Measurements from ENCODE around the gene SHMT1.

SHMT1 gene

GRCh38 chr17:18322522-18322921, 40.8 kb downstream of the SHMT1 start:
- in situ Hi-C loops (cut with MboI; ENCODE audit: low sequenced_read_pairs, unreplicated experiment) = no loop called here
- DNase-seq (ENCODE audit: low spot score) = no peak
- TF ChIP-seq, protein P1, sequence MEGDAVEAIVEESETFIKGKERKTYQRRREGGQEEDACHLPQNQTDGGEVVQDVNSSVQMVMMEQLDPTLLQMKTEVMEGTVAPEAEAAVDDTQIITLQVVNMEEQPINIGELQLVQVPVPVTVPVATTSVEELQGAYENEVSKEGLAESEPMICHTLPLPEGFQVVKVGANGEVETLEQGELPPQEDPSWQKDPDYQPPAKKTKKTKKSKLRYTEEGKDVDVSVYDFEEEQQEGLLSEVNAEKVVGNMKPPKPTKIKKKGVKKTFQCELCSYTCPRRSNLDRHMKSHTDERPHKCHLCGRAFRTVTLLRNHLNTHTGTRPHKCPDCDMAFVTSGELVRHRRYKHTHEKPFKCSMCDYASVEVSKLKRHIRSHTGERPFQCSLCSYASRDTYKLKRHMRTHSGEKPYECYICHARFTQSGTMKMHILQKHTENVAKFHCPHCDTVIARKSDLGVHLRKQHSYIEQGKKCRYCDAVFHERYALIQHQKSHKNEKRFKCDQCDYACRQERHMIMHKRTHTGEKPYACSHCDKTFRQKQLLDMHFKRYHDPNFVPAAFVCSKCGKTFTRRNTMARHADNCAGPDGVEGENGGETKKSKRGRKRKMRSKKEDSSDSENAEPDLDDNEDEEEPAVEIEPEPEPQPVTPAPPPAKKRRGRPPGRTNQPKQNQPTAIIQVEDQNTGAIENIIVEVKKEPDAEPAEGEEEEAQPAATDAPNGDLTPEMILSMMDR (IDR thresholded peaks at IDR 0.05; ENCODE audit: borderline replicate concordance, control extremely low read depth, extremely low read depth, insufficient read depth, missing control alignments) = no peak

GRCh38 chr17:18321309-18321708, 42.0 kb downstream of the SHMT1 start:
- in situ Hi-C loops (cut with MboI; ENCODE audit: low sequenced_read_pairs, unreplicated experiment) = no loop called here
- no peak for DNase-seq (ENCODE audit: low spot score)
- TF ChIP-seq, protein P1 (IDR thresholded peaks at IDR 0.05; ENCODE audit: borderline replicate concordance, control extremely low read depth, extremely low read depth, insufficient read depth, missing control alignments) = no peak

- in situ Hi-C loops (cut with MboI; ENCODE audit: low sequenced_read_pairs, unreplicated experiment) = no loop called here
Observed at GRCh38 chr17:18320301-18320700, 43.0 kb downstream of the SHMT1 start.

DNA sequence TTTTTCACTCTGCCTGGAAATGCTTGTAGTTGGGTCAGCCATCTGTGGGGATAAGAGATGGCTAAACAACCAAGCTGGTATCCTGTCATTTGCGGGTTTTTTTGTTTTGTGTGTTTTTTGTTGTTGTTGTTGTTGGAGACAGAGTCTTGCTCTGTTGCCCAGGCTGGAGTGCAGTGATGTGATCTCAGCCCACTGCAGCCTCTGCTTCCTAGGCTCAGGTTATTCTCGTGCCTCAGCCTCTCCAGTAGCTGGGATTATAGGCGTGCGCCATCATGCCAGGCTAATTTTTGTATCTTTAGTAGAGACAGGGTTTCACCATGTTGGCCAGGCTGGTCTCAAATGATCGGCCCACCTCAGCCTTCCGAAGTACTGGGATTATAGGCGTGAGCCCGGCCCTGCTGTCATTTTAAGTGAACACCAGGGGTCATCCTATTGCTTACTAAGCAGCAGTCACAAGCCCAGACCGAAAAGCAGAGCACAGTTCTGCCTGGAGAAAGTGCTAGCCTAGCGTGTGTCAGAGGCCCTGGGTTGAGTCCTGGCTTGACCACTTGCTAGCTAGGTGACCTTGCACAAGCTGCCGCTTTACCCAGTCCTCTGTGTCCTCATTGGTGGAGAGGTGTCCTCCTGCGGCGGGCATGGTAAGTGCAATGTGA, 43.6 kb downstream of the SHMT1 start:
- TF ChIP-seq, protein P1 (IDR thresholded peaks at IDR 0.05; ENCODE audit: borderline replicate concordance, control extremely low read depth, extremely low read depth, insufficient read depth, missing control alignments) = no peak
- in situ Hi-C loops (cut with MboI; ENCODE audit: low sequenced_read_pairs, unreplicated experiment) = no loop called here

More at GRCh38 chr17:18320301-18320700, 43.0 kb downstream of the SHMT1 start:
- no peak for DNase-seq (ENCODE audit: low spot score)
- TF ChIP-seq, protein P1 (IDR thresholded peaks at IDR 0.05; ENCODE audit: borderline replicate concordance, control extremely low read depth, extremely low read depth, insufficient read depth, missing control alignments) = no peak

DNA sequence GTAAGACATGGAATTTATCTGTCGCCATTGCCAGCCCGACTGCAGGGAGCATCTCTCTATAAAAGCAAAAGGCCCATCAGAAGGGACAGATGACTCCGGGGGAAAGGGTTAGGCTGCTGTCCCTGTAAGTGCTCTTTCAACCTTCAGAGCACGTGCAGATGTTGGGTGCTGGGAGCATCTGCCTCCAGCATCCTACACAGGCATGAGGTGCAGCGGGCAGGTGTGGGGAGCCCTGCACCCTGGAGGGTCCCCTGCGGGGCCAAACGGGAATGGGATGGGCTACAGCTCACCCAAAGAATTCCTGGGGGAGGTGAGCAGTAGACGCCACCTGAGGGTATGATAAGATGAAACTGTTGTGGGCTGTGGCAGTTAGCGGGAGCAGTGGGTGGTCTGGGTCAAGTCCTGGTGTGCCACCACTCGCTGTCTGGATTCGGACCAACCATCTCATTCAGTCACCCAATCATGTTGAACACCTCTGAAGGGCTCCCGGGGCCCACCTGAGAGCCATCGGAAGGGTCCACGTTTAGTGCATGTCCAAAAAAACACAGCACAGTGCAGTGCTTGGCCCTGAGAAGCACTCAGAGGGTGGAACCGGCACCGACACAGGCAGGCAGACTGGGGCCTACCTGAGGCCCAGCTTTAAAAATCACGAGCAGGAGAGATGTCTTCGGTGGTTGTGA, 44.4 kb downstream of the SHMT1 start:
- DNase-seq (ENCODE audit: low spot score) = no peak

More for the DNA sequence above, 43.6 kb downstream of the SHMT1 start:
- DNase-seq (ENCODE audit: low spot score) = no peak

GRCh38 chr17:18318117-18318516, 45.2 kb downstream of the SHMT1 start:
- in situ Hi-C loops (cut with MboI; ENCODE audit: low sequenced_read_pairs, unreplicated experiment) = no loop called here
- DNase-seq (ENCODE audit: low spot score) = no peak
- TF ChIP-seq, protein P1 (IDR thresholded peaks at IDR 0.05; ENCODE audit: borderline replicate concordance, control extremely low read depth, extremely low read depth, insufficient read depth, missing control alignments) = no peak

More for the DNA sequence above, 44.4 kb downstream of the SHMT1 start:
- TF ChIP-seq, protein P1 (IDR thresholded peaks at IDR 0.05; ENCODE audit: borderline replicate concordance, control extremely low read depth, extremely low read depth, insufficient read depth, missing control alignments) = no peak
- in situ Hi-C loops (cut with MboI; ENCODE audit: low sequenced_read_pairs, unreplicated experiment) = no loop called here

Data from GM13976 (cell line).